SHP77 treated with DMSO at 0.1 percent for 48 hours (cell line): ENCODE results near the gene STAC.
"Not testable (repeated sequence)": the region's sequence is repeated elsewhere in the genome, so short reads cannot be mapped to it uniquely, and the experiment has no call there.

Experiments
- DNase-seq: peaks from one replicate; lab custom pipeline; 2025; lab: John Stamatoyannopoulos, UW

STAC gene

DNA sequence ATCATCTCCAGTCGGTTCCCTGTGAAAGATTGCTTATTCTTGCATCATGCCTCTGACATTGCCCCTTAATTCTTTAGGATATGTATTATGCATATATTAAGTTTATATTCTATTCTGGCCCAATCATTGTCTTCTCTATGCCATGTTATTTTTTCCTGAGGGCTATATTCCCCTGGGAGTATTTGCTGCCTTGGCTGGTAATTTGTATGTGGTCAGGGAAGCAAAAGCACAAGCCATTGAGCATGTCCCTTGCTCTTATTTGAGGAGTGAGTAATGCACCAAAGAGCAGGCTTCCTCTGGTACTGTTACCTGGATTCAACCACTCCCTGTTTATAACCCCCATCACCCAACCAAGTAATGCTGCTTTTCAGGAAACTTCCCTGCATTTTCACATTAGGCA, 36.3 kb downstream of the STAC start:
- DNase-seq = no peak

DNA sequence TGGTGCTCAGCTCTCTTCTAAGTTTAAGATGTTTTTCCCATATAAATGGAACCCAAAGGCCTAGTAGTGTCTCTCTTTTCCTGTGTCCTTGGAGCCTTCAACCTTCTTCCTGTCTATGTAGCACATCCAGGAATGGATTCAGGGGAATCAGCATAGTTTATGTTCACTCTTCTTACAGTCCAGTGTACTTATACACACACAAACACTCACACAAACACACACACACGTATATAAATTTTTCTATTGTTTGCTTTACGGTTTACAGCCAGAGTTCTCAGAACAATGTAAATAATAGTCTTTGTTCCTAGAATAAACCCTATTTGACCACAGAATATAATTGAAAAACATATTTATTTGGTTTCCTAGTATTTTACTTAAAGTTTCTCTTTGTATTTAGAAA, 36.9 kb downstream of the STAC start:
- no peak for DNase-seq

DNA sequence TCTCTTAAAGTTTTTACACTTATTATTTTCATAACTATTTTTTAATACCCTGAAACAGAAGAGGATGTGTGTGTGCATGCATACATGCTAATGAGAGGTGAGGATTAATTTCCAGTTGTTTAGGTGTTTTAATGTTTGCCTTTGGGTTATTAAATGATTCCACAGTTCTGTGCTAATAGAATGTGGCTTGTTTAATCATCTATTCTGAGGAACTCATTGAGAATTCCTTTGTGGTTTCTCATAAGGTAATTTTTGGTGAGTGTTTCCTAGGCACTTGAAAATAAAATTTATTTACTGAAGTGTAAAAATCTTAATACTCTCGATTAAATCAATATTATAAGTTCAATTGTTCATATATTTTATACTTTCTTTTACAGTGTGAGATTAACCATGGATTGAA, 38.0 kb downstream of the STAC start:
- DNase-seq = no peak

DNA sequence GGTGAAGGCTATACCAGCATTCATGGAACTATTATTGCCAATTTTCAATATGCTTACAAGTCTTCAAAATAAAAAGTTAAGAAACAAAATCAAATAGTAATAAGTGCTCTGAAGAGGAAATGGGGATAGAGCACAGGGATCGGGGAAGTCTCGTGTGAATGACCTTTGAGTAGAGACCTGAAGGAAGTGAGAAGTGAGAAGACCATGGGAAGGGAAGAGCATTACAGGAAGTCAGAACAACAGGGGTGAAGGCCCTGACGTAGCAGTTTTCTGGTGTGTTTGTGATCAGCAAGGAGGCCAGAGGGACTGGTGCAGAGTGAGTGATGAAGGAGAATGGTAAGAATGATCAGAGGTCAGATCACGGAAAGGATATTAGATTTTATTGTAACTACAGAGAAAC, 48.1 kb downstream of the STAC start:
- DNase-seq = no peak

DNA sequence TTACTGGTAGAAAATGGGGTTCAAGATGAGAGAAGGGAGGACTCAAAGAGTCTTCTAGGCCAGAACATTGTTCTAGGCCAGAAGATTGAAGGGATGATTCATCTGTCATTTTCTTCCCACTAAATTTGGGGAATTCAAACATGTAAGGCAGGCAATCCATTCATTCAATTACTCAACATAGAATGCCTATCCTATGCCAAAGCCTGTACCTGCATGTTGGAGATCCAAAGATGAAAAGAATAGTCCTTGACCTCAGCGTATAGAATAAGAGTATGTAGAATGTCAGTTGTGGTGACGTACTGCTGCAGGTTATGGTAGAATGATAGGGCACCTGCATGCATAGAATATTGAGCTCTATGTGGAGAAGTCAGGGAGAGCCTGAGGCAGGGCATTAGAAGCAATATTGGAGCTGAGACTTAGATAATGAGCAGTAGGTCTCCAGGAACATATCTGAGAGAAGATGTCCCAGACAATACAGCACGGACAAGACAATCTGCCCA, 49.7 kb downstream of the STAC start:
- no peak for DNase-seq

- no peak for DNase-seq
Observed at GRCh38 chr3:36433511-36433910, 53.2 kb downstream of the STAC start.

DNA sequence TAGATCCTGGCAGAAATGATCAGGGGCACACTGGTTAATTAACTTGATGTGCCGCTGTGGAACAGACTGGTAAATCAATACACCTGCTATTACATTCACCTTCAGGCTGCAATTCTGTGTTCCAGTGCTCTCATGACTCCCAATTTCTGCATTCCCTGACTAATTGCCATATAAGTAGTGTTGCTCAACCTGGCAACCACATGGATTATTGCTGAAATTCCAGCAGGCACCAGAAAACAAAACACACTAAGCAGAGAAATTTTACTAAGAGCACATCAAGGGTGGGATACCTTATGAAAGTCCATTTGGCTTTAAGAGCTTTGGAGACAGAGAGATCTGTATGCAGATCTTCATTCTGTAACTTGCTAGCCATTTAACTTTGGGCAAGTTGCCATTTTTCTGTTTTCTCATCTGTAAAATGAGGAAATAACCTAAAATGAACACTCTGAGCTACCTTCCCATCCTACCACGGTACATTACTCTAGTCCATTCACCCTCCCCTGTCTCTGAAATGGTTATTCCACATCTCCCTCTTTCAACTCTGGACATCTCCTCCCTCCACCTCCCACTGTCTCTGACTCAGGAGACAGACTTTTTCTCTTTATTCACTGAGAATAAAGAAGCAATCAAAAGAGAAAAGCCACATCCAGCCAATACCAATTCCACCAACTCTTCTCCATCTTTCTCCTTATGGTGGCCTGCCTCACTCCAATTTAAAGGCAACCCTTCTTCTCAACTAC, 54.6 kb downstream of the STAC start:
- DNase-seq = no peak

DNA sequence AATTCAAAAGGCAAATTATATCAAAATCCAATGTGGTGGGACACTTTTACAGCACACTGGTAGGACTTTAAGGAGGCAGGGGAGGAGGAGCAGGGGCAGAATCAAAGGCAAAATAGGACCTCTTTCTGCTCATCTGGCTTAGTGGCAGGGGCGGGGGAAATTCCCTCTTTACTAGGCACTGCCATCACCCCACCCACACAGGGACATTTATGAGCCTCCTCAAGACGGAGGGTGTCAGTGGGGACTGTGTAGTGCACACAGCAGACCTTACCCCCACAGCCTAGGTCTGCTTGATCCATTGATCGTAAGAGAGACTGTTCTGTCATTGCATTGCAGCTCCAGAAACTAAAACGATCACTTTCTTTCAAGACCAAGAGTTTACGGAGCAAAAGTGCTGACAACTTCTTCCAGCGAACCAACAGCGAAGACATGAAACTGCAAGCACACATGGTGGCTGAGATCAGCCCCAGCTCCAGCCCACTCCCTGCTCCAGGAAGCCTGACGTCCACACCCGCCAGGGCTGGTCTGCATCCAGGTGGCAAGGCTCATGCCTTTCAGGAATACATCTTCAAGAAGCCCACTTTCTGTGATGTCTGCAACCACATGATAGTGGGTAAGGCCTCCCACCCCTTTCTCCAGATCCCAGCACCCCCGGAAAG, 62.9 kb downstream of the STAC start:
- no peak for DNase-seq

DNA sequence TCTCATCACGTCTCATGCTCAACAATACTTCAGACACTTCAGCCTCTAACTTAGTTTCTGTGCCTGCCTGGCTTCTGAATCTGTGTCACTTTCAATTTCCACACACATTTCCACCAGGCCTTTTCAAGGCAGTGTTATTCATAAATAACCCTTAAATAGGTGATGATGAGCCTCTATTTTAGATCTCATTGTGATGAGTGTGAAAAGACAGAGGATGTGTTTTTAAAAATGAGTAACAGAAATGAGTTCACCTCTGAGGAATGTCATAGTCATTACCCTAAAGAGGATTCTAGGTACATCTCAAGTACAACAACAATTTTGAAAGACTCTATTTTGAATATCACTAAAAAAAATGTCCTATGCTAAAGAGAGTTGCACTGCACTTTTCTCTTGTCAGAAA, 64.6 kb downstream of the STAC start:
- no peak for DNase-seq

DNA sequence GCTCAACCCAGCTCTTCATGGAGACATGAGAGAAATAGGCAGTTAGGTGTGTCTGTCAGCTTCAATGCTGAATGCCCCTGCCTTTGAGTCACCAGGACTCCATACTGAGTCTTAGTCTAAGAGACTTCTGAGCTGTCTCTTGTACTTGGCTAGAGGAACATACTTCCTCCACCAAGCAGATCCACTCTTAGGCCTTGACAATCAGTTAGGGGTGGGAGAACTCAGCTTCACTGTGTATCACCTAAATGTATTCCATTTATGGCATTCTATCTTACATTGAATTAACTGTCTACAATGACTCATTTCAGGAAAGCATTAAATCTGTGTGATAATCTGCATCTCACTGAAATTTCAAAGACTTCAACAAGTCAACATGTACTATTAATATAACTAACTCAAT, 66.0 kb downstream of the STAC start:
- no peak for DNase-seq

GRCh38 chr3:36447061-36447460, 66.8 kb downstream of the STAC start:
- DNase-seq = no peak

GRCh38 chr3:36451816-36452215, 71.5 kb downstream of the STAC start:
- no peak for DNase-seq

- not testable (repeated sequence) for DNase-seq
Observed at GRCh38 chr3:36453213-36453612, 72.9 kb downstream of the STAC start.

DNA sequence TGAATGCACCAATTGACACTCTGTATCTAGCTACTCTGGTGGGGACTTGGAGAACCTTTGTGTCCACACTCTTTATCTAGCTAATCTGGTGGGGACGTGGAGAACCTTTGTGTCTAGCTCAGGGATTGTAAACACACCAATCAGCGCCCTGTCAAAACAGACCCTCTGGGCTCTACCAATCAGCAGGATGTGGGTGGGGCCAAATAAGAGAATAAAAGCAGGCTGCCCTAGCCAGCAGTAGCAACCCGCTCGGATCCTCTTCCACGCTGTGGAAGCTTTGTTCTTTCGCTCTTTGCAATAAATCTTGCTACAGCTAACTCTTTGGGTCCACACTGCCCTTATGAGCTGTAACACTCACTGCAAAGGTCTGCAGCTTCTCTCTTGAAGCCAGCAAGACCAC, 73.6 kb downstream of the STAC start:
- DNase-seq = not testable (repeated sequence)

DNA sequence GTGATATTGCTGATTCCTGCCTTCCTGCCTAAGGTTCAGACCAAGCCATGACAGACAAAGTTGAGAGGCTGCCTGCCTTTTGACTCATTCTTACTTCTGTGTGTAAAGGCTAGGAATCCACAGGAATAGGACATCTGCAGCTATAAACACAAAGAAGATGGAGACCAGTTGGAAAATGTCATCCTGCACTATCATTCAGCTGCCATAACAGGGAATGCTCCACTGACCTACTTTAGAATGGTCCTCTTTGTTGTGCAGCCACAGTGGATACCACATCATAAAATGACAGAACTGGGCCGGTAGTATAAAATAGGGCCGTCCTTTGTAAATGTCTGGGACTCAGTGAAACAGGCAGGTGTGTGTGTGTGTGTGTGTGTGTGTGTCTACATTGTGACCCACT, 75.1 kb downstream of the STAC start:
- no peak for DNase-seq

DNA sequence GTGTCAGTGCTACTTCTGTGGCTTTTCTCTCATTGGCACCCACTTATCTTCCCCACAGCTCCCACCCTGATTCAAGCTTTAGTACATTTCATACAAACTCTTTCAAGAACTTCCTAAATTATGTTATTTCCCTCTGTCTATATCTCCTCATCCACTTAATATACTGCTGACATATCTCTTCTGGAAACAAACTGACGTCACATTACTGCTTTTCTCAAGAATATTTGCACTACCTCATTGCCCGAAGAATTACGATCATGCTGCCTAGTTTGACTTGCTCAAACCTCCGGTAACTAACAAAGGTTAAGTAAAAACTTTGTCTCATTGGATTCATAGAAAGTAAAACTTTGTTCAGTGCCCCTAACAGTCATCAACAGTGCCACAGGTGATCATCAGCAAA, 76.5 kb downstream of the STAC start:
- DNase-seq = no peak

DNA sequence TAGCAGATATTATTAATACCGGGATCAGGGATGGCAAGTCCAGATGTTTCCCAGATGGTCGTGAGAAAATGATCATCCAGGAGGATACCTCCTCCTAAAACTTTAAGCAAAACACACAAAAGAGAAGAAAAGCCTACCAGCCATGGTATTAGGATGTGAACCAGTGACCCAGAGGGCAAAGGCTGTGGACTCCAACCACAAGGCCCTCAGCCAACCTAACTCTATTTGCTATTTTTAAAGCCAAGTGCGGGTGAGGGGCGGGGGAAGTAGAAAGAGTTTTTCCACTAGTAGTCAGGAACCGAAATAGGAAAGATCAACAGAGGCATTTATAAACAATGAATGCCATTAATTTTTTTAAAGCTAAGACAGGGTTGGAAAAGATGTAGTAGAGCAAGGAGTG, 77.4 kb downstream of the STAC start:
- no peak for DNase-seq

DNA sequence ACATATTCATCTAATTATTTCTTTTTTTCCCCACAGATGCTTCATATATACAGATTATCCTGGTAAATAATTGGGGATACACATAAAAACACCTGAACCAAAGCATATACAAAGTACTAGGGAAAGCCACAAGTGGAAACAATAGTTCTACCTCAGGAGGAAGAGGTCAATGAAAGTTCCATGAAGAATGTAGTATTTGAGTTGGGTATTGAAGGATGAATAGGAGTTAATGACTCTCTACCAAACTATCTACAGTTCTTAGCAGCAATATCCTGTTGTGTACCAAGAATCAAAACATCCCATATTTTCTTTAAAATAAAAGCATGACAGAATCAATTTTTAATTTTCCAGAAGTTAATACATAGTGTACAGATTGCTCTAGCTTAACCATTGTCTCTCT, 78.9 kb downstream of the STAC start:
- no peak for DNase-seq

DNA sequence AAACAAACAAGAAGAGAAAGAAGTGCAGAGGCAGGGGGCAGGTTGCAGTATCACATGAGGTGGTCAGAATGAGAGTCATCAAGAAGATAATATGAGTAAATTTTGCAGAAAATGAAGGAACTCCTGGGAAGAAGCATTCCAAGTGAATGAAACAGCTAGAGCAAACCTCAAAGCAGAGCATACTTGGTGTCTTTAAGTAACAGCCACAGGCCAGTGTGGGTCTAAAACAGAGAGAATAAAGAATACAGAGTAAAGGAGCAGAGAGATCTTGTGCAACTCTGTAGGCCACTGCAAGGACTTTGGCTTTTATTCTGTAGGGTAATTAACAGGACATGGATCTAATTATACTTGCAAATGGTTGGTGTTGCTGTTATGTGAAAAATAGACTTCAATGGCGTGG, 81.3 kb downstream of the STAC start:
- no peak for DNase-seq

DNA sequence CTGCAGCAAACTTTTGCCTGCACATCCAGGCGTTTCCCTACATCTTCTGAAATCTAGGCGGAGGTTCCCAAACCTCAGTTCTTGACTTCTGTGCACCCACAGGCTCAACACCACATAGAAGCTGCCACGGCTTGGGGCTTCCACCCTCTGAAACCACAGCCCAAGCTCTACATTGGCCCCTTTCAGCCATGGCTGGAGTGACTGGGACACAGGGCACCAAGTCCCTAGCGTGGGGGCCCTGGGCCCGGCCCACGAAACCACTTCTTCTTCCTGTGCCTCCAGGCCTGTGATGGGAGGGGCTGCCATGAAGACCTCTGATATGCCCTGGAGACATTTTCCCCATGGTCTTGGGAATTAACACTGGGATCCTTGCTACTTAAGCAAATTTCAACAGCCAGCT, 91.7 kb downstream of the STAC start:
- not testable (repeated sequence) for DNase-seq

DNA sequence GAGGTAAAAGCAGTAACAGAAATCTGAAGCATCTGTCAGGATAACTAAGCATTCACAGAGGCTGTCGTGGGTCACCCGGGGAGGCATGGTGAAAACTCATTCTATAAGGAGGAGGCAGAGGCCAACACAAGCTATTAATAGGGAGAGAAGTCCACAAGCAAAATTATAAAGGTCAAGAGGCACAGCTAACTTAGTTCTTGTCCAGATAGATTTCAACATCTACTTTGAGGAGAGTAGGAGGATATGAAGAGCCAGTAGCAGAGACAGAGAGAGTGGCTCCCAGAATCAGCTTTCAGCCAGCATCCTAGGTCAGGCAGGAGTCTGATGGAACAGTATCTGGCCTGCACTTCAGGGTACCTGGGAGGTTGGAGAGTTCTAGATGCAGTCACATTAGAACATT, 95.3 kb downstream of the STAC start:
- no peak for DNase-seq

DNA sequence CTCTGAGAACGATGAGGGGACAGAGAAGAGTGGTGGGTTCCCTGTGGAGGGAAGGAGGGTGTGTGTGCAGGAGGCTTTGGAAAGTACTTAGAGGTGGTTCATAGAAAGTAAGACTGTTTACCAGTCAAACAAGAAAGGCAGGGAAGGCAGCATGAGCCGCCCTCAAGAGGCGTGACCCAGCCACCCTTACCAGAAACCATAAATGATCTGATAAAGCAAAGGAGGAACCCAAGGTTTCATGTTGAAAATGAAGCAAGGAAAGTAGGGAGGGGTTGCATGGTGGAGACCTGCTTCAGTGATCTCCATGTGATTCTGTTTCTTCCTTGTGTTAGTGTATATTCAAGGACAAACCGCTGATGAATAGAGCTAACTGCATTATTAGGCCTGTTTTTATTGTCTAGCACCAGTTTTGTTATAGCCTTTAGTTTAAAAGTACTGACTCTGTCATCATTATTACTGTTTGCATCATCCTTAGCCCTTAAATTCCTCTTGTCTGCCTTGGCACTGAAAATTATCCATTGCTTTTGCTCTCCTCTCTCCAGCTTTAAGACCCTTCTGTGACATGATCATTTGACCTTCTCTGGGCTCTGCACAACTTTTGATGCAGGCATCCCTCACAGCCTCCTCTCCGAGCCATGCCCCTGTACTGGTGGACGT, 96.1 kb downstream of the STAC start:
- DNase-seq = no peak

GRCh38 chr3:36477655-36478054, 97.4 kb downstream of the STAC start:
- no peak for DNase-seq
